K562 (cell line): ENCODE results near the gene PPFIA1. TPM values are rescaled to one million over a fixed set of nuclear protein-coding genes. Genes with fewer than 3 reads are reported as not detected.

ENCODE experiments used
- ATAC-seq: fragments of 200-7000 bp; cut with Tn5 transposase; 3 replicates; pipeline ENCODE4 v1.9.1; 2020; ENCODE audit warnings: moderate library complexity
- BruUV-seq: library from RNA; stranded (reverse); fragments of 400-500 nt; replicated peaks from 2 replicates; lab custom pipeline; 2021; lab: Mats Ljungman, UMichigan
- CTCF ChIA-PET: fragments of 300-600 bp; formaldehyde crosslinking; extraction: SDS; loops from one replicate; lab custom pipeline; 2021; ENCODE audit warnings: low intra/inter-chr PET ratio; lab: Yijun Ruan, JAX
- POLR2A ChIA-PET: fragments of 300-600, 350-650 bp; sonication (Branson Sonifier 250); formaldehyde crosslinking; extraction: SDS; loops from one replicate; lab custom pipeline; 2021; ENCODE audit warnings: antibody characterized with exemption, inconsistent platforms; lab: Yijun Ruan, JAX
- DNase-seq, 4 experiments: peaks; one replicate each; pipeline versions ENCODE4 v3.0.0 to v3.0.0-alpha.2; 2011 to 2018; ENCODE audit warnings: low spot score in 3 of 4, mixed read lengths in 3 of 4; ENCODE audit errors: extremely low read depth in 1 of 4
- FAIRE-seq: peaks from 2 replicates; lab custom pipeline; 2011; peaks lifted over from hg19 to GRCh38; lab: Jason Lieb, UNC
- H2AFZ ChIP-seq: 2 replicates; pipeline ENCODE4 v1.6.0; 2011; ENCODE audit warnings: low read depth, low read length, control low read depth, inconsistent platforms
- H3K27ac ChIP-seq: fragments of 200-600 bp; 3 replicates; pipeline ENCODE4 v1.8.0; 2011; ENCODE audit warnings: low read depth, mild to moderate bottlenecking, control low read depth, inconsistent platforms, low read length, moderate library complexity, mixed read lengths; ENCODE audit errors: extremely low read depth
- H3K27me3 ChIP-seq, 2 experiments: fragments of 300-600 bp in 1 of 2; 2 replicates in 1 of 2; 3 replicates in 1 of 2; pipeline versions ENCODE4 v1.6.0 to v1.8.0; 2011; ENCODE audit warnings: inconsistent platforms in 2 of 2, low read length in 2 of 2, mild to moderate bottlenecking in 1 of 2, mixed read lengths in 1 of 2, moderate library complexity in 1 of 2; ENCODE audit not compliant: control insufficient read depth in 2 of 2, insufficient read depth in 2 of 2
- H3K36me3 ChIP-seq: fragments of 300-600 bp; 3 replicates; pipeline ENCODE4 v1.8.0; 2011; ENCODE audit warnings: mild to moderate bottlenecking, low read length, inconsistent platforms; ENCODE audit not compliant: control insufficient read depth, insufficient read depth
- H3K4me1 ChIP-seq, 2 experiments: fragments of 200-600 bp in 1 of 2; replicated peaks in 1 of 2; 2 replicates in 1 of 2; 3 replicates in 1 of 2; pipeline versions ENCODE4 v1.5.1 to v1.8.0; 2011; ENCODE audit warnings: inconsistent platforms in 2 of 2, low read length in 2 of 2, mild to moderate bottlenecking in 1 of 2, mixed read lengths in 1 of 2, moderate library complexity in 1 of 2; ENCODE audit not compliant: control insufficient read depth in 2 of 2, insufficient read depth in 2 of 2
- H3K4me2 ChIP-seq: 2 replicates; pipeline ENCODE4 v1.6.1; 2011; ENCODE audit warnings: low read length, control low read depth, inconsistent platforms, mixed read lengths; ENCODE audit not compliant: insufficient read depth
- H3K4me3 ChIP-seq: fragments of 200-600 bp; sonication (generic), shearing (Covaris generic); 2 replicates; pipeline ENCODE4 v1.5.1; 2016; ENCODE audit warnings: control low read depth, inconsistent platforms
- H3K79me2 ChIP-seq: fragments of 200-600 bp; 3 replicates; pipeline ENCODE4 v1.8.0; 2011; ENCODE audit warnings: low read length, inconsistent platforms; ENCODE audit not compliant: control insufficient read depth, insufficient read depth
- H3K9ac ChIP-seq, 2 experiments: 2 replicates each; pipeline versions ENCODE4 v1.6.0 to v1.6.1; 2011; ENCODE audit warnings: low read depth in 2 of 2, low read length in 2 of 2, control low read depth in 1 of 2, inconsistent platforms in 1 of 2, mild to moderate bottlenecking in 1 of 2, mixed read lengths in 1 of 2; ENCODE audit not compliant: insufficient read depth in 1 of 2
- H3K9me1 ChIP-seq: one replicate; pipeline ENCODE4 v1.6.0; 2011; ENCODE audit warnings: inconsistent platforms, mild to moderate bottlenecking, low read length, moderate library complexity; ENCODE audit not compliant: control insufficient read depth, insufficient read depth
- H3K9me3 ChIP-seq: replicated peaks from 2 replicates; pipeline ENCODE4 v1.5.1; 2011; ENCODE audit warnings: low read depth, low read length, inconsistent platforms; ENCODE audit not compliant: control insufficient read depth, insufficient read depth
- H4K20me1 ChIP-seq: replicated peaks from 2 replicates; pipeline ENCODE4 v1.6.1; 2011; ENCODE audit warnings: low read length, inconsistent platforms, mixed read lengths; ENCODE audit not compliant: control insufficient read depth, insufficient read depth
- BHLHE40 ChIP-seq: IDR thresholded peaks from 2 replicates; pipeline ENCODE4 v1.6.1; 2011; ENCODE audit warnings: low read length, improper control_type of control experiment
- GTF2E2 ChIP-seq: fragments of 200-800 bp; sonication (Bioruptor generic); IDR thresholded peaks from 2 replicates; pipeline ENCODE4 v1.6.1; 2016; ENCODE audit warnings: missing genetic modification characterization, missing compliant biosample characterization
- HIVEP1 ChIP-seq: fragments of 250-450 bp; sonication (Bioruptor Pico); IDR thresholded peaks from 2 replicates; pipeline ENCODE4 v1.4.0; 2020; ENCODE audit warnings: mild to moderate bottlenecking
- HNRNPUL1 ChIP-seq: fragments of 200-400 bp; formaldehyde crosslinking; IDR thresholded peaks from 2 replicates; pipeline ENCODE4 v1.6.1; 2017; ENCODE audit warnings: low read length
- PHF20 ChIP-seq: fragments of 450-650 bp; IDR thresholded peaks from 2 replicates; pipeline ENCODE4 v1.6.1; 2018; ENCODE audit not compliant: partially characterized antibody
- POLR2G ChIP-seq: fragments of 200-400 bp; formaldehyde crosslinking; IDR thresholded peaks from 2 replicates; pipeline ENCODE4 v1.6.1; 2017; ENCODE audit warnings: low read depth, mild to moderate bottlenecking, antibody characterized with exemption, low read length, moderate library complexity
- RBFOX2 ChIP-seq: fragments of 200-400 bp; formaldehyde crosslinking; IDR thresholded peaks from 2 replicates; pipeline ENCODE4 v1.6.1; 2017; ENCODE audit warnings: low read depth, mild to moderate bottlenecking, low read length, moderate library complexity
- TAF7 ChIP-seq: fragments of 450-650 bp; IDR thresholded peaks from 2 replicates; pipeline ENCODE4 v1.6.1; 2016; ENCODE audit warnings: missing genetic modification characterization, missing compliant biosample characterization
- ZFX ChIP-seq: sonication (generic); formaldehyde crosslinking; IDR thresholded peaks from 2 replicates; pipeline ENCODE4 v1.8.0; 2022; ENCODE audit warnings: mild to moderate bottlenecking, missing genetic modification reagents, moderate library complexity
- ZHX1 ChIP-seq: fragments of 150-350 bp; conservative IDR thresholded peaks from 2 replicates; pipeline ENCODE4 v1.6.1; 2014; ENCODE audit warnings: low read length
- WGBS: fragments of 100-300 bp; shearing (Covaris generic); methylation state at CpG from one replicate; pipeline ENCODE4 v1.1.6; 2016; ENCODE audit warnings: low coverage, mixed read lengths; ENCODE audit not compliant: insufficient coverage; ENCODE audit errors: missing lambda C conversion rate; 5-methylcytosine and 5-hydroxymethylcytosine counted together
- in situ Hi-C: fragments of 300-500 bp; cut with MboI; formaldehyde crosslinking; loops from 4 replicates; pipeline ENCODE4 v1.15.0; 2018; ENCODE audit warnings: inconsistent platforms, mixed read lengths
- intact Hi-C: fragments of 100-400 bp; cut with micrococcal nuclease; formaldehyde crosslinking; loops from 2 replicates; pipeline ENCODE4 v1.14.2; 2022
- polyA plus RNA-seq, 8 experiments: library from polyadenylated mRNA; depleted of rRNA in 4 of 8; stranded (reverse) in 5 of 8; unstranded in 3 of 8; fragments of >200 nt; fragmentation: Nextera tagmentation in 2 of 8; fragmentation: Illumina TruSeq in 1 of 8; extraction: Ambion mirVana in 2 of 8; extraction: Trizol in 1 of 8; gene quantifications; 2 replicates each; pipeline versions ENCODE4 v1.2.1 to v1.2.3, GENCODE V29; 2011 to 2014; ENCODE audit warnings: inconsistent platforms in 1 of 8, missing spikeins in 1 of 8
- total RNA-seq, 7 experiments: library from RNA; depleted of rRNA in 6 of 7; stranded (reverse); fragments of >200 nt in 6 of 7; fragmentation: Illumina TruSeq in 2 of 7; extraction: Trizol in 2 of 7; gene quantifications; 2 replicates each; pipeline versions ENCODE4 v1.2.1 to v1.2.3, GENCODE V29; 2011 to 2021; ENCODE audit warnings: low replicate concordance in 1 of 7

Gene PPFIA1
- total and polyA plus RNA-seq, 9 of the 15 experiments (the other 6 are each of a cell fraction or from before 2014, with no cell fraction given) = 9.9 to 41.5 (median 28.5) TPM

DNA sequence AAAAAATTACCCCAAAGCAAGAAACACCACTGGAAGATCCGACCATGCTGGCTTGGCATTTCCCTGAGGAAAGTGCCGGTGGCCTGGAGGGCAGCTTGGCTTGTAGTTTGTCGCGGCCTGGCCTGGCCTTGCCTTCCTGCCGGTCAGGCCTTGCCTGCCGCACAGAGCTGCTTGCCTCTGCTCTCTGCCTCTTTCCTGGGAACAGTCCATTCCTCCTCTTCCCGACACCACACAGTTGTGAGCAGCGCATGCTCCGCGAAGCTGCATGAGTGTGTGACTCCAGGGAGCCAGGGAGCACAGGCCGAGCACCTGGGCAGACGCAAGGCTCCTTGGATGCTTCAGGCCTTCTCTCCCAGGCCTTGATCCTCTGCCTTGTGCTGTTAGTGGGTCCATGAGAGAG is 147.6 kb downstream of the PPFIA1 start:
- Histone ChIP-seq H4K20me1 (peaks cover 17% of the 10 kb centered on the region), H3K4me2 (no peak overlapping the region), H3K9me3 (no peaks in the 10 kb centered on the region), H3K79me2 (peaks cover 15% of the 10 kb centered on the region), H3K4me3 (no peak overlapping the region), H3K36me3 (peaks cover 83% of the 10 kb centered on the region), H3K27me3 (no peaks in the 10 kb centered on the region), H3K4me1 (peaks cover 10 to 26% of the 10 kb centered on the region in 2 experiments; a peak in 4 of 5 replicates), H3K9ac (peak overlapping the region in 1 of 2 experiments; percentile 83; a peak in 2 of 4 replicates), H2AFZ (no peak overlapping the region), H3K27ac (peak overlapping the region; percentile 44; the same call in 1 of the 3 replicates), H3K9me1 (peaks cover 9% of the 10 kb centered on the region)
- ATAC-seq (no peak), FAIRE-seq (no peak), DNase-seq (no peak)
- WGBS = 96% methylated on average over 12 of the region's 12 CpGs
- TF ChIP-seq HIVEP1 (CRISPR knock-in tag) (no peak), POLR2G (peak; percentile 38), GTF2E2 (tag) (no peak), TAF7 (no peak), ZHX1 (no peak), HNRNPUL1 (no peak), BHLHE40 (no peak), ZFX (CRISPR knock-in tag) (0 out of 2 replicates have a peak, but pooled peaks have one; percentile 12), PHF20 (no peak), RBFOX2 (peak; percentile 40)
- CTCF ChIA-PET = interaction anchor here (0.6 kb wide), 1 partner anchor 500 kb away, joined by 3 read pairs; no protein-coding TSS in a partner anchor
- POLR2A ChIA-PET = interaction anchor here (0.6 to 2.6 kb wide), 3 partner anchors 12 to 1542 kb away, joined by 3 to 14 read pairs (median 7); no protein-coding TSS in a partner anchor
- BruUV-seq = no TSS peak
- in situ Hi-C loops (no loop called here), intact Hi-C loops (no loop called here)
